GM12878 (cell line): ENCODE data around the gene DIDO1. TPM values are rescaled to one million over a fixed set of nuclear protein-coding genes. Genes with fewer than 3 reads are reported as not detected.

ENCODE experiments used
- ATAC-seq: fragments of 200-7000 bp; cut with Tn5 transposase; 3 replicates; pipeline ENCODE4 v1.9.1; 2020; ENCODE audit warnings: mild to moderate bottlenecking, moderate library complexity
- BruUV-seq: library from RNA; stranded (reverse); fragments of 400-500 nt; replicated peaks from 2 replicates; lab custom pipeline; 2021; lab: Mats Ljungman, UMichigan
- CTCF ChIA-PET: fragments of 300-600 bp; sonication (Branson Sonifier 250); formaldehyde crosslinking; extraction: SDS; loops from one replicate; lab custom pipeline; 2021; ENCODE audit warnings: inconsistent platforms; lab: Yijun Ruan, JAX
- POLR2A ChIA-PET: fragments of 350-600 bp; formaldehyde crosslinking; extraction: SDS; loops from one replicate; lab custom pipeline; 2021; ENCODE audit warnings: inconsistent platforms; lab: Charles Lee
- RAD21 ChIA-PET: fragments of 300-600 bp; sonication (Branson Sonifier 250); formaldehyde crosslinking; loops from one replicate; lab custom pipeline; 2023; ENCODE audit warnings: antibody characterized with exemption; ENCODE audit not compliant: unreplicated experiment; lab: Charles Lee
- SMC1A ChIA-PET: fragments of 300-600 bp; sonication (Branson Sonifier 250); formaldehyde crosslinking; loops from one replicate; lab custom pipeline; 2023; ENCODE audit not compliant: unreplicated experiment, uncharacterized antibody; lab: Charles Lee
- DNase-seq: peaks from one replicate; pipeline ENCODE4 v3.0.0-alpha.2; 2011; ENCODE audit warnings: low read depth, low spot score
- FAIRE-seq: peaks from 3 replicates; lab custom pipeline; 2011; peaks lifted over from hg19 to GRCh38; lab: Jason Lieb, UNC
- H2AFZ ChIP-seq: 2 replicates; pipeline ENCODE4 v1.6.0; 2011; ENCODE audit warnings: low read depth, low read length, control low read depth; ENCODE audit not compliant: control insufficient read depth
- H3K27ac ChIP-seq: 2 replicates; pipeline ENCODE4 v1.5.1; 2011; ENCODE audit warnings: control low read depth; ENCODE audit not compliant: control insufficient read depth, insufficient read depth
- H3K27me3 ChIP-seq, 2 experiments: replicated peaks in 1 of 2; 2 replicates each; pipeline versions ENCODE4 v1.6.0 to v1.6.1; 2011; ENCODE audit warnings: low read length in 1 of 2; ENCODE audit not compliant: control insufficient read depth in 2 of 2, insufficient read depth in 2 of 2
- H3K36me3 ChIP-seq, 2 experiments: 2 replicates each; pipeline ENCODE4 v1.5.1; 2011; ENCODE audit warnings: low read length in 1 of 2; ENCODE audit not compliant: control insufficient read depth in 2 of 2, insufficient read depth in 2 of 2
- H3K4me1 ChIP-seq: 2 replicates; pipeline ENCODE4 v1.6.1; 2011; ENCODE audit warnings: mild to moderate bottlenecking, low read length, moderate library complexity, mixed read lengths; ENCODE audit not compliant: control insufficient read depth, insufficient read depth
- H3K4me2 ChIP-seq: 2 replicates; pipeline ENCODE4 v1.6.0; 2011; ENCODE audit warnings: control low read depth; ENCODE audit not compliant: control insufficient read depth, insufficient read depth
- H3K4me3 ChIP-seq: fragments of 200-600 bp; sonication (generic); 2 replicates; pipeline ENCODE4 v1.5.1; 2016
- H3K79me2 ChIP-seq: 2 replicates; pipeline ENCODE4 v1.6.0; 2011; ENCODE audit warnings: low read length; ENCODE audit not compliant: control insufficient read depth, insufficient read depth
- H3K9ac ChIP-seq: 2 replicates; pipeline ENCODE4 v1.8.0; 2011; ENCODE audit warnings: low read length, control low read depth, mixed read lengths; ENCODE audit not compliant: control insufficient read depth, insufficient read depth
- H3K9me3 ChIP-seq: replicated peaks from 3 replicates; pipeline ENCODE4 v1.5.1; 2011; ENCODE audit warnings: mild to moderate bottlenecking, low read length; ENCODE audit not compliant: control insufficient read depth, insufficient read depth
- H4K20me1 ChIP-seq: 2 replicates; pipeline ENCODE4 v1.6.0; 2011; ENCODE audit not compliant: control insufficient read depth, insufficient read depth
- DPF2 ChIP-seq: fragments of 450-650 bp; IDR thresholded peaks from 2 replicates; pipeline ENCODE4 v1.6.1; 2017; ENCODE audit warnings: mild to moderate bottlenecking
- IKZF1 ChIP-seq: fragments of 450-650 bp; conservative IDR thresholded peaks from 2 replicates; pipeline ENCODE4 v1.6.1; 2017; ENCODE audit warnings: antibody characterized with exemption, mild to moderate bottlenecking
- MYC ChIP-seq: IDR thresholded peaks from 2 replicates; pipeline ENCODE4 v1.6.1; 2011; ENCODE audit warnings: mild to moderate bottlenecking, low read length, moderate library complexity, inconsistent platforms; ENCODE audit not compliant: insufficient read depth, insufficient replicate concordance, insufficient read length, severe bottlenecking
- RELB ChIP-seq: fragments of 450-650 bp; IDR thresholded peaks from 2 replicates; pipeline ENCODE4 v1.6.1; 2017; ENCODE audit warnings: low read depth, mild to moderate bottlenecking, moderate library complexity
- RFX5 ChIP-seq: IDR thresholded peaks from 2 replicates; pipeline ENCODE4 v1.6.1; 2011; ENCODE audit warnings: low read depth, low read length, improper control_type of control experiment
- STAT3 ChIP-seq: IDR thresholded peaks from 2 replicates; pipeline ENCODE4 v1.6.1; 2011; ENCODE audit warnings: low read depth, low read length, improper control_type of control experiment
- ZNF687 ChIP-seq: fragments of 450-650 bp; IDR thresholded peaks from 2 replicates; pipeline ENCODE4 v1.6.1; 2017; ENCODE audit warnings: mild to moderate bottlenecking, moderate library complexity
- WGBS: methylation state at CpG from one replicate; pipeline ENCODE4 v1.1.6; 2016; ENCODE audit warnings: low lambda C conversion rate; ENCODE audit not compliant: insufficient replicate concordance, insufficient coverage; ENCODE audit errors: missing lambda C conversion rate; 5-methylcytosine and 5-hydroxymethylcytosine counted together
- in situ Hi-C: fragments of 300-500 bp; cut with MboI; formaldehyde crosslinking; loops from 9 replicates; pipeline ENCODE4 v1.14.3; 2018; ENCODE audit warnings: mixed read lengths
- intact Hi-C: fragments of 100-400 bp; cut with micrococcal nuclease; formaldehyde crosslinking; loops from one replicate; pipeline ENCODE4 v1.14.2; 2022; ENCODE audit not compliant: unreplicated experiment
- polyA plus RNA-seq, 11 experiments: library from polyadenylated mRNA; depleted of rRNA in 4 of 11; unstranded in 6 of 11; stranded (reverse) in 5 of 11; fragments of >200 nt; fragmentation: Nextera tagmentation in 4 of 11; fragmentation: Illumina TruSeq in 1 of 11; extraction: Ambion mirVana in 4 of 11; extraction: Trizol in 1 of 11; gene quantifications; 1 replicate in 1 of 11; 2 replicates in 10 of 11; pipeline versions ENCODE4 v1.2.1 to v1.2.3, GENCODE V29; 2011 to 2016; ENCODE audit warnings: inconsistent platforms in 2 of 11, missing spikeins in 2 of 11, low read depth in 1 of 11
- total RNA-seq, 4 experiments: library from RNA; depleted of rRNA in 3 of 4; stranded (reverse); fragments of >200 nt in 3 of 4; fragmentation: Illumina TruSeq in 1 of 4; extraction: Trizol in 1 of 4; gene quantifications; 2 replicates each; pipeline versions ENCODE4 v1.2.1 to v1.2.3, GENCODE V29; 2013 to 2021

Gene DIDO1
- total and polyA plus RNA-seq, 10 of the 15 experiments (the other 5 are each of a cell fraction or from before 2014, with no cell fraction given): 5.5 to 56.4 (median 38.4) TPM

- no peak; the same call in 1 of the 2 replicates for TF ChIP-seq ZNF687
- TF ChIP-seq RFX5: 0 out of 2 replicates have a peak, but pooled peaks have one; percentile 31
- TF ChIP-seq IKZF1: peak; percentile 66
- no peak for TF ChIP-seq STAT3
Measured at GRCh38 chr20:62952373-62952967, 26.2 kb upstream of the DIDO1 start, which contains the start of gene SLC17A9 (continued).

- ChIA-PET POLR2A (no interaction called here), SMC1A (interaction anchor here (1.3 kb wide), 1 partner anchor 17 kb away, joined by 3 read pairs; no protein-coding TSS in a partner anchor), RAD21 (interaction anchor here (2.8 kb wide), 1 partner anchor 14 kb away, joined by 17 read pairs; the partner anchor contains the start of gene GID8), CTCF (interaction anchor here (3.4 kb wide), 1 partner anchor 44 kb away, joined by 17 read pairs; no protein-coding TSS in a partner anchor)
- Histone ChIP-seq H4K20me1 (no peaks in the 10 kb centered on the region), H3K79me2 (peaks cover 37% of the 10 kb centered on the region), H2AFZ (peak overlapping the region; percentile 89), H3K9ac (peak overlapping the region; percentile 72), H3K4me3 (peak overlapping the region; percentile 98), H3K27ac (peak overlapping the region; percentile 79), H3K27me3 (no peaks in the 10 kb centered on the region), H3K36me3 (peaks cover 9 to 15% of the 10 kb centered on the region in 2 experiments; a peak in 3 of 4 replicates), H3K9me3 (peaks cover 3% of the 10 kb centered on the region; the same call in 2 of the 3 replicates), H3K4me1 (peaks cover 12% of the 10 kb centered on the region), H3K4me2 (peak overlapping the region; percentile 82)
- ATAC-seq: no peak
- DNase-seq: no peak
- intact Hi-C loops (loop anchor here (2.0 to 5.0 kb wide), 2 partner anchors 13 to 50 kb away; partner anchors contain the start of gene GID8), in situ Hi-C loops (no loop called here)
- no peak for FAIRE-seq
- TSS peak; percentile 69 for BruUV-seq
- TF ChIP-seq RELB: peak; percentile 34; the same call in 1 of the 2 replicates
- no peak for TF ChIP-seq MYC
- TF ChIP-seq DPF2: no peak
- 66% methylated on average over 8 of the region's 8 CpGs for WGBS
Measured at GRCh38 chr20:62951896-62952372, 25.6 kb upstream of the DIDO1 start.
